Measurements from ENCODE around the gene SYNPO2L.
"Not testable (repeated sequence)": the region's sequence is repeated elsewhere in the genome, so short reads cannot be mapped to it uniquely, and the experiment has no call there.

SYNPO2L gene

GRCh38 chr10:73655990-73656298 is at the start of gene SYNPO2L:
Gene SYNPO2L, minus strand, starts transcription at chr10:73656029. Its CDS starts 107 bp downstream, at chr10:73655922.
- DNase-seq (ENCODE audit: low read depth, low spot score): no peak

DNA sequence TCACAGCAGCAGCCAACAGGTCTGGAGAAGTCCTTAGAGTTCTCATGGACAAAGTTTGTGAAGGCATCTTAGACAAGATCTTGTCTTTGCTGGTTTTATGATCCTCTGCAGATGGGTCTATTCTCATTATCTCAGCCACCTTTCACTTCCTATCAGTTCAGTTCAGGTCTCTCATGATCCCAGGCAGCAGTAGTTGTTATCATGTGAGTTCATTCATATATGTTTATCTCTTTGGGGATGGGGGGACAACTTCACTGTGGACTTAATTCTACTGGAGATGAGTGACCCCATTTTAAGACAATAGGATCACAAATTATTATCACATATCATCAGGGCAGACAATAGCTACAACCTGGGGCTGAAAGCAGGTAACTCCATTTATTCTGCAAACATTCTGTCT is 48.1 kb upstream of the SYNPO2L start:
- DNase-seq (ENCODE audit: low read depth, low spot score); H3K27ac ChIP-seq: not testable (repeated sequence)

More at GRCh38 chr10:73655990-73656298, at the start of gene SYNPO2L:
- H3K27ac ChIP-seq: no peak within 1 kb of the TSS

DNA sequence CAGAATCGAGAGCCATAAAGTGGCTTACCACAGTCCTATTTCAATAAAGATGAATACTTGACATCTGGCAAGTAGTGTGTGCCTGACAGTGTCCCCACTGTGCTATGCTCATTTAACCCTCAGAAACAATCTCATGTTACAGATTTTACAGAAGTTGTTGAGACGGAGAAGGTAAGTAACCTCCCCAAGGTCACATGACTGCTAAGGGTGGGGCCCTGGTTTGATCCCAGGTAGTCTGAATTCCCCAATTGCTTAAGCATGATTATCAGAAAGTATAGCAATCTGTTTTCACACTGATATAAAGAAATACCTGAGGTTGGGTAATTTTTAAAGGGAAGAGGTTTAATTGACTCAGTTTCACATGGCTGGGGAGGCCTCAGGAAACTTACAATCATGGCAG is 43.0 kb upstream of the SYNPO2L start:
- H3K27ac ChIP-seq; DNase-seq (ENCODE audit: low read depth, low spot score): not testable (repeated sequence)

DNA sequence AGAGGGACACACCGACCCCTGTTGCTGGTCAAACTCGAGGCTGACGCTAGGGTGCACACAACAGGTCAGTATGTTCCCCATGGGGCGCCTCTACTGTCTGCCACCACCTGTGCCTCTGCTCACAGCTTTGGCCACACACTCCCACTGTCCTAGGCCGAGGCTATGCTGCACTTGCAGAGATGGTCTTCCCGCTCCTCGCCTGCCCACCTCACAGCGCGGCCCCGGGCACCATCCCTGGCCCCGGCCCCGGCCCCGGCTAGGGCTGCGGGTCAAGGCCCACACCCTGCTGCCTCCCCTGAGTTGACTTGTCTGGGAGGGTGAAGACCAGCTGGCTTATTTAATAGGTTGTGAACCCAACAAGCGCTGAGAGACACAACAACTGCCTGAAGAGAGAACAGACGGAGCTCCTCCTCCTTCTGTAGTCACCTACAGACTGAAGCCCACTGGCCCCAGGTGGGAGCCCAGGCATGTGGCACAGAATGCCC is 41.9 kb upstream of the SYNPO2L start, which contains the start of gene AGAP5:
AGAP5 (minus strand) TSS at position 435 of the 485 bp plus-strand sequence; CDS start at position 81, 354 bp downstream.
- not testable (repeated sequence) for DNase-seq (ENCODE audit: low read depth, low spot score)

GRCh38 chr10:73695302-73695701 is 39.5 kb upstream of the SYNPO2L start:
- not testable (repeated sequence) for DNase-seq (ENCODE audit: low read depth, low spot score); H3K27ac ChIP-seq

More for the DNA sequence above, 41.9 kb upstream of the SYNPO2L start, which contains the start of gene AGAP5:
- H3K27ac ChIP-seq: not testable (repeated sequence)

GRCh38 chr10:73690755-73691154 is 34.9 kb upstream of the SYNPO2L start:
- DNase-seq (ENCODE audit: low read depth, low spot score); H3K27ac ChIP-seq: not testable (repeated sequence)

GRCh38 chr10:73689596-73689995 is 33.8 kb upstream of the SYNPO2L start:
- not testable (repeated sequence) for H3K27ac ChIP-seq; DNase-seq (ENCODE audit: low read depth, low spot score)

GRCh38 chr10:73687641-73688040 is 31.8 kb upstream of the SYNPO2L start:
- not testable (repeated sequence) for H3K27ac ChIP-seq; DNase-seq (ENCODE audit: low read depth, low spot score)

GRCh38 chr10:73674546-73674945 is 18.7 kb upstream of the SYNPO2L start:
- DNase-seq (ENCODE audit: low read depth, low spot score); H3K27ac ChIP-seq: not testable (repeated sequence)

- H3K27ac ChIP-seq; DNase-seq (ENCODE audit: low read depth, low spot score): not testable (repeated sequence)
Measured at GRCh38 chr10:73668378-73668777, 12.5 kb upstream of the SYNPO2L start.

GRCh38 chr10:73666153-73666809 is 10.5 kb upstream of the SYNPO2L start:
- not testable (repeated sequence) for H3K27ac ChIP-seq; DNase-seq (ENCODE audit: low read depth, low spot score)

GRCh38 chr10:73665581-73665980 is 9.8 kb upstream of the SYNPO2L start:
- not testable (repeated sequence) for H3K27ac ChIP-seq; DNase-seq (ENCODE audit: low read depth, low spot score)

- not testable (repeated sequence) for H3K27ac ChIP-seq; DNase-seq (ENCODE audit: low read depth, low spot score)
Measured at GRCh38 chr10:73664156-73665040, 8.6 kb upstream of the SYNPO2L start.

- H3K27ac ChIP-seq; DNase-seq (ENCODE audit: low read depth, low spot score): not testable (repeated sequence)
Measured at GRCh38 chr10:73663621-73664020, 7.8 kb upstream of the SYNPO2L start.

GRCh38 chr10:73662705-73663104 is 6.9 kb upstream of the SYNPO2L start:
- DNase-seq (ENCODE audit: low read depth, low spot score); H3K27ac ChIP-seq: not testable (repeated sequence)

DNA sequence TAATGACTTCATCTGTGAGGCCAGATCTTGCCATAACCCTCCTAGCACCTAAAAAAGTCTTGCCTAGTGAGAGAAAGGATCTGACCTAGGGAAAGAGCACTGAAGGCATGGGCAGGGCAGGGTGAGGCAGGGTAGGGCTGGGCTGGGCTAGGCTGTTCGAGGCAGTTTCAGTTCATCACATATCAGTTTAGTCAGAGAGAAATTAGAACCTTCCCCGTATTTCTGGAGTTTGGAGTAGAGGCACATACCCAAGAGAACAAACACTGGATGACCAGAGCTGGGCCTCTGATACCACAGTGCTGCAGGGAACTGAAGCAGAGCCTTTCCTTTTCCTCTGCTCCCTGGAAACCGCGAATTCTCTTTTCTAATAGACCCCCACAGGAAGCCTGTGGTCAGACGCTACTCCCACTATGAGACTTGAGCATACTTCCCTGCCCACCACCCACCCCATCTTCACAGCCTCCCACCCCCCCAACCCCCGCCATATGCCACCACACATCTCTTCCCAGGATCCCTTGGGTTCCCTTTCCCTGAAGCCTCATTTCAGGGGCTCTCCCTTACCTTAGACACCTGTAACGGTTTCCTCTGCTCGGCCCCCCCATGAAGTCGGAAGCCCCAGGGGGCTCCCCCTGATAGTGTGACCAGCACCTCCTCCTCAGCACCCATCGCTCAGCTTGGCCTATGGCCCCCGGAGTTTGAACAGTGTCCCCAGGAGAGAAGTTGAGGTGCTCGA is 406 bp downstream of the SYNPO2L start:
- no peak for DNase-seq (ENCODE audit: low read depth, low spot score)
- H3K27ac ChIP-seq: no peak overlapping the region

DNA sequence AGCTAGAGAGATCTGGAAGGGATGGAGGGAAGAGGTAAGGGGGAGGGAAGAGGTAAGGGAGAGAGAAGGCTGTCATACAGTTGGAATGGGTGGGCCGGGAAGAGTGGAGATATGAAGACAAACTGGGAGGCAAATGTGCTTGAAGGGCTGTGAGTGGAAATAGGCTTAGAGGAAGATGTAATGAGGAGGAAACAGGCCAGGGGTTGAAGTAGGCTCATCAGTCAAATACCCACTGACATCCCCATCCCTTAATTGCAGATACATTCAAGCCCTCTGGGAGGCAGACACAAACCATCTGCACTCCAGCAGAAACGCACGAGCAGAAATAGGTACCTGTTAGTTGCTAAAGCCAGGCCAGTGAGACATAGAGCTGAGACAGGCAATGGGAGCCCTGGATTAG is 2.1 kb downstream of the SYNPO2L start:
- no peak for DNase-seq (ENCODE audit: low read depth, low spot score)
- no peak overlapping the region for H3K27ac ChIP-seq

DNA sequence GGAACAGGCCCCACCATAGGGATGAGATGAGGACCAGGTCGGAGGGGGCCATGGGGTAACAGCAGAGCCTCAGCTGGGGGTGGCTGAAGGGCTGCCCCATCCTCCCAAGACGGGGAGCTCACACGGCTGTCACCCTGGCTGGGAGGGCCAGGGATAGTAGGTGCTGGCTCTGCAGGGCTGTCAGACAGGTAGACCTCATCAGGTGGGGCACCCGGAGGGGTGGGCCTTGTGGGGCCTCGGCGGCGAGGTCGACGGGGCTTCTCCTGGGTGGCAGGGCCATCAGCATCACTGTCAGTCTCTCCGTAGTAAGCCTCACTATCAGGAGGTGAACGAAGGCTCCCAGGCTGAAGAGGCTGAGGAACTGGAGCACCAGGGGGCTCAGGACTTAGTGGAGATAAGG is 2.6 kb downstream of the SYNPO2L start:
- DNase-seq (ENCODE audit: low read depth, low spot score): no peak

DNA sequence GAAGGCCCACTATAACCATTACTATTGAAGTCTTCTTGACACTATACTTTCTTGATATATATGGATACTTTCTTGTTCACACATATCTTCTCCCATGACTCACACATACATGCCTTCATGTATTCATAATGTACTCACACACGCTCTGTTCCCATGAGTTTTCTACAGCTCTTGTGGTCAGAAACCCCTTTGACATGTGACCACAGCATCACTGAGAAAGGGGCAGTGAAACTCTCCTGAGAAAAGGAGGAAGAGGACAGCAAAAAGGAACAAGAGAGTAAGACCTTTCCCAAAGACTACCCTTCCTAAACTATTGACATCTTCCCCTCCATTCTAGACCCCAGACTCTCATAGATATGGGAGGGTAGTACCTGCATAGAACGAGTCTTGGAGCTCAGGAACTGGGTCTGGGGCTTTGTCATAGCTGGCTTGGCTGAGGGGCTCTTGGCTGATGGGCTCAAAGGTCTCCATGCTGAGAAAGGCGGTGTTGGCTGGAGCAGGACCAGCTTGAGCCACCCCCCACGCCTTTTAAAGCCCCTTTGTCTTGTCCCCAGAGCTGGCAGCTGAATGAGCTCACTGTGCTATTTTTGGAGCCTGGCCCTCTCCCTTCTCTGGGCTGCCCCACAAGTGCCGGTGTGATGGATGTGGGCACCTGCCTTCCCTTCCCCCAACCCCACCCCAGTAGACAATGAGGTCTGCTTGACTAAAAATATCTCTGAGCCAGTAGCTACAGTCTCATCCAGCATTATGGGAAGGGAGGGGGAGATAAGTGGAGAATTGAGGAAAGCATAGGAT is 5.1 kb downstream of the SYNPO2L start:
- no peak overlapping the region for H3K27ac ChIP-seq
- peak; percentile 65 for DNase-seq (ENCODE audit: low read depth, low spot score)

More for the DNA sequence above, 2.6 kb downstream of the SYNPO2L start:
- no peak overlapping the region for H3K27ac ChIP-seq
